Prostate gland (tissue), 2 donors: ENCODE results near the gene APAF1.

Source experiments
- CTCF ChIP-seq, 4 experiments: fragments of 200-600 bp in 2 of 4; fragments of 450-650 bp in 2 of 4; sonication (generic) in 2 of 4; IDR thresholded peaks; 1 replicate in 3 of 4; 2 replicates in 1 of 4; pipeline ENCODE4 v1.5.1; 2016 to 2019; ENCODE audit warnings: antibody characterized with exemption in 4 of 4, mild to moderate bottlenecking in 2 of 4, moderate library complexity in 2 of 4
- POLR2A ChIP-seq: fragments of 450-650 bp; IDR thresholded peaks from one replicate; pipeline ENCODE4 v1.6.1; 2016; ENCODE audit warnings: antibody characterized with exemption, mild to moderate bottlenecking

GRCh38 chr12:98758331-98758730 lies 113.2 kb downstream of the APAF1 start:
- no peak for TF ChIP-seq CTCF (IDR thresholded peaks at IDR 0.05)
- no peak for TF ChIP-seq POLR2A
